ENCODE data around the gene EFHC2.

GRCh38 chrX:44314259-44314734 lies 29.2 kb downstream of the EFHC2 start:
- TF ChIP-seq ZNF830 (tag by site-specific recombination; IDR thresholded peaks at IDR 0.05; ENCODE audit: low read depth): no peak
- TF ChIP-seq CTCF (tag by site-specific recombination; IDR thresholded peaks at IDR 0.05): no peak
- TF ChIP-seq PRDM10 (tag by site-specific recombination; IDR thresholded peaks at IDR 0.05): no peak
- no peak for TF ChIP-seq ZNF521 (tag by site-specific recombination; IDR thresholded peaks at IDR 0.05)
- TF ChIP-seq ZNF639 (tag by site-specific recombination; IDR thresholded peaks at IDR 0.05): no peak
- no peak for TF ChIP-seq TSHZ1 (tag by site-specific recombination; IDR thresholded peaks at IDR 0.05; ENCODE audit: borderline replicate concordance)

Measured in HEK293 (cell line).